ENCODE results near the gene WARS2. TPM values are rescaled to one million over a fixed set of nuclear protein-coding genes. Genes with fewer than 3 reads are reported as not detected.

The WARS2 gene
- total and polyA plus RNA-seq, 2 of the 8 experiments (the other 6 are each of a cell fraction or from before 2014, with no cell fraction given), result 4.3 to 12.9 TPM

GRCh38 chr1:119103764-119104163 lies 36.7 kb downstream of the WARS2 start:
- H2AFZ ChIP-seq (ENCODE audit: low read length), result no peak overlapping the region
- FAIRE-seq (no peak), DNase-seq (ENCODE audit: low read depth in 1 of 2, low spot score in 2 of 2) (no peak)
- ChIA-PET CTCF (ENCODE audit: partially characterized antibody) (interaction anchor here (1.3 kb wide), 1 partner anchor 96 kb away, joined by 4 read pairs; no protein-coding TSS in a partner anchor), POLR2A (ENCODE audit: partially characterized antibody) (no interaction called here)
- TF ChIP-seq SP2 (IDR thresholded peaks at IDR 0.05; ENCODE audit: low read length), result no peak
- no peak for TF ChIP-seq SP4 (IDR thresholded peaks at IDR 0.05; ENCODE audit: low read length)
- TF ChIP-seq MAFK (IDR thresholded peaks at IDR 0.05; ENCODE audit: low read depth, low read length), result no peak
- TF ChIP-seq SP1 (IDR thresholded peaks at IDR 0.05; ENCODE audit: low read depth, low read length), result no peak
- no peak for TF ChIP-seq ASH2L (IDR thresholded peaks at IDR 0.05; ENCODE audit: low read length)
- no peak for TF ChIP-seq FOSL1 (IDR thresholded peaks at IDR 0.05; ENCODE audit: insufficient read depth, low read depth, low read length)
- no peak for TF ChIP-seq GTF2F1 (IDR thresholded peaks at IDR 0.05; ENCODE audit: borderline replicate concordance, low read depth, low read length)
- WGBS, 2 experiments (ENCODE audit: extremely low coverage in 1 of 2, insufficient coverage in 1 of 2, insufficient read length in 1 of 2, insufficient replicate concordance in 2 of 2, low coverage in 1 of 2, low lambda C conversion rate in 2 of 2, missing lambda C conversion rate in 1 of 2), result 100% methylated on average over 1 of the region's 1 CpG; no CpG with 5 or more reads in 1 of the 2 experiments
- no peak overlapping the region for H2BK15ac ChIP-seq (ENCODE audit: low read length)
- no peak overlapping the region for H4K8ac ChIP-seq (ENCODE audit: extremely low read depth, insufficient read depth, low read length)
- no peaks in the 10 kb centered on the region for H3K4me1 ChIP-seq (replicated peaks in 1 of 4; ENCODE audit: control insufficient read depth in 3 of 4, insufficient read depth in 4 of 4, low read length in 3 of 4)
- H3K23ac ChIP-seq (ENCODE audit: insufficient read length), result no peak overlapping the region
- no peaks in the 10 kb centered on the region for H3K9me3 ChIP-seq (ENCODE audit: insufficient read depth in 2 of 2, low read depth in 1 of 2, low read length in 1 of 2)
- H3K18ac ChIP-seq (ENCODE audit: extremely low read depth, low read length), result no peak overlapping the region
- no peaks in the 10 kb centered on the region for H3K36me3 ChIP-seq (ENCODE audit: control insufficient read depth in 2 of 4, insufficient read depth in 4 of 4, low read length in 3 of 4)
- no peak overlapping the region for H3K14ac ChIP-seq (ENCODE audit: insufficient read length)
- H3K4me3 ChIP-seq (ENCODE audit: extremely low read depth in 1 of 4, insufficient read depth in 2 of 4, low read depth in 3 of 4, low read length in 4 of 4), result no peak overlapping the region
- no peak overlapping the region for H4K5ac ChIP-seq (ENCODE audit: insufficient read length, low read depth, low read length)
- no peaks in the 10 kb centered on the region for H3K79me2 ChIP-seq (ENCODE audit: control insufficient read depth in 1 of 2, insufficient read depth in 2 of 2, low read length in 2 of 2)
- H3K4ac ChIP-seq (replicated peaks; ENCODE audit: insufficient read length, low read depth, low read length), result no peak overlapping the region
- H2BK5ac ChIP-seq (ENCODE audit: low read depth, low read length), result no peak overlapping the region
- no peaks in the 10 kb centered on the region; the same call in 1 of the 2 replicates for H3K23me2 ChIP-seq (ENCODE audit: low read depth, low read length)
- H3K27me3 ChIP-seq (replicated peaks in 1 of 4; ENCODE audit: control insufficient read depth in 3 of 4, extremely low read depth in 1 of 4, insufficient read depth in 3 of 4, low read length in 3 of 4), result no peaks in the 10 kb centered on the region
- no peak overlapping the region for H2BK12ac ChIP-seq (ENCODE audit: low read depth, low read length)
- no peak overlapping the region for H3K4me2 ChIP-seq (ENCODE audit: insufficient read depth in 1 of 2, low read depth in 2 of 2, low read length in 2 of 2)
- H4K91ac ChIP-seq (replicated peaks; ENCODE audit: insufficient read length, low read length), result no peak overlapping the region
- H3K27ac ChIP-seq (ENCODE audit: low read depth, low read length), result no peak overlapping the region
- H2BK120ac ChIP-seq (replicated peaks; ENCODE audit: low read depth, low read length), result no peak overlapping the region
- H3K79me1 ChIP-seq (ENCODE audit: low read depth, low read length), result no peaks in the 10 kb centered on the region
- no peak overlapping the region for H3K56ac ChIP-seq (replicated peaks; ENCODE audit: insufficient read length, low read depth, low read length)
- no peak overlapping the region for H3K9ac ChIP-seq (replicated peaks in 1 of 4; ENCODE audit: extremely low read depth in 1 of 4, low read depth in 3 of 4, low read length in 3 of 4)
- no peak overlapping the region for H2BK20ac ChIP-seq (ENCODE audit: low read length)
- H4K20me1 ChIP-seq (replicated peaks in 1 of 2; ENCODE audit: control insufficient read depth in 1 of 2, insufficient read depth in 2 of 2, low read length in 2 of 2), result no peaks in the 10 kb centered on the region
- H2AK5ac ChIP-seq (ENCODE audit: low read depth, low read length), result no peak overlapping the region

All from H1 (cell line).